Spinal cord (tissue), 10 donors: Measurements from ENCODE around the gene SCN2A. TPM values are rescaled to one million over a fixed set of nuclear protein-coding genes. Genes with fewer than 3 reads are reported as not detected.

ENCODE experiments used
- DNase-seq, 6 donors: peaks; one replicate each; pipeline versions ENCODE4 v3.0.0 to v3.0.0-alpha.2; 2013 to 2015; ENCODE audit warnings: low spot score in 6 of 6, low read depth in 4 of 6
- H3K27ac ChIP-seq: one replicate; pipeline ENCODE4 v1.5.1; 2013; ENCODE audit warnings: low read depth, low read length, control low read depth
- H3K27me3 ChIP-seq: one replicate; pipeline ENCODE4 v1.6.1; 2013; ENCODE audit warnings: low read length; ENCODE audit not compliant: control insufficient read depth, insufficient read depth
- H3K36me3 ChIP-seq: one replicate; pipeline ENCODE4 v1.6.1; 2013; ENCODE audit warnings: low read length; ENCODE audit not compliant: control insufficient read depth, insufficient read depth
- H3K4me1 ChIP-seq: one replicate; pipeline ENCODE4 v1.6.1; 2013; ENCODE audit warnings: low read length; ENCODE audit not compliant: control insufficient read depth, insufficient read depth
- H3K4me3 ChIP-seq: one replicate; pipeline ENCODE4 v1.5.1; 2013; ENCODE audit warnings: low read depth, low read length, control low read depth
- H3K9me3 ChIP-seq: one replicate; pipeline ENCODE4 v1.6.1; 2013; ENCODE audit warnings: low read length; ENCODE audit not compliant: control insufficient read depth, insufficient read depth
- WGBS: methylation state at CpG from one replicate; pipeline ENCODE4 v1.1.5; 2013; ENCODE audit warnings: missing lambda C conversion rate; ENCODE audit not compliant: insufficient coverage; 5-methylcytosine and 5-hydroxymethylcytosine counted together
- long read RNA-seq, 4 donors: transcript quantifications; one replicate each; lab custom pipeline, GENCODE V29; 2026
- polyA plus RNA-seq, 2 donors: library from polyadenylated mRNA; unstranded; fragments of 120-200 nt; gene quantifications; one replicate each; pipeline ENCODE4 v1.2.1, GENCODE V29; 2013; ENCODE audit not compliant: insufficient read length in 2 of 2
- total RNA-seq, 2 donors: library from RNA; depleted of rRNA in 1 of 2; stranded (reverse); fragments of 120-200 nt in 1 of 2; fragments of >200 nt in 1 of 2; gene quantifications; one replicate each; pipeline versions ENCODE4 v1.2.3 to v1.2.4, GENCODE V29; 2013 to 2014
- donor health status: healthy.

The SCN2A gene
- total RNA-seq = 100 to 1,000 TPM in 1 of 2 donors, 10 to 100 TPM in 1; 24.2 to 107 TPM
- 10 to 100 TPM; 44.1 to 58.6 TPM for polyA plus RNA-seq
- long read RNA-seq, donor 1, full-length matches to known transcripts = 2 of 64 reads
- long read RNA-seq, donor 1, partial matches to known transcripts = 62 of 64 reads
- long read RNA-seq, donor 1, other reads (novel, unspliced or antisense) = 0 of 64 reads
- long read RNA-seq, donor 2 = 0 reads
- long read RNA-seq, donor 3, full-length matches to known transcripts = 4 of 4 reads
- long read RNA-seq, donor 3, partial matches to known transcripts = 0 of 4 reads
- long read RNA-seq, donor 3, other reads (novel, unspliced or antisense) = 0 of 4 reads
- long read RNA-seq, donor 4 = 0 reads

GRCh38 chr2:165239230-165239629 is at the start of gene SCN2A:
Gene SCN2A, plus strand, starts transcription at chr2:165239414. Its CDS starts 56,410 bp downstream, at chr2:165295824.
- Histone ChIP-seq H3K4me3 (peak within 1 kb of the TSS; percentile 42), H3K9me3 (no peaks in the 10 kb centered on the region), H3K27me3 (no peaks in the 10 kb centered on the region), H3K4me1 (no peaks in the 10 kb centered on the region), H3K36me3 (no peaks in the 10 kb centered on the region), H3K27ac (no peak within 1 kb of the TSS)
- DNase-seq = peak; percentile 56 to 95 (median 70)
- WGBS = no CpG with 5 or more reads among the region's 3 CpGs

- Histone ChIP-seq H3K4me1 (no peaks in the 10 kb centered on the region), H3K27ac (no peak overlapping the region), H3K27me3 (no peaks in the 10 kb centered on the region), H3K4me3 (no peak overlapping the region), H3K9me3 (no peaks in the 10 kb centered on the region), H3K36me3 (peaks cover under 1% of the 10 kb centered on the region)
- WGBS = 90% methylated on average over 1 of the region's 2 CpGs
- peak in 1 of 6 donors; percentile 62 for DNase-seq
These were observed 48.0 kb upstream of the SCN2A start for GRCh38 chr2:165191096-165191728.

DNA sequence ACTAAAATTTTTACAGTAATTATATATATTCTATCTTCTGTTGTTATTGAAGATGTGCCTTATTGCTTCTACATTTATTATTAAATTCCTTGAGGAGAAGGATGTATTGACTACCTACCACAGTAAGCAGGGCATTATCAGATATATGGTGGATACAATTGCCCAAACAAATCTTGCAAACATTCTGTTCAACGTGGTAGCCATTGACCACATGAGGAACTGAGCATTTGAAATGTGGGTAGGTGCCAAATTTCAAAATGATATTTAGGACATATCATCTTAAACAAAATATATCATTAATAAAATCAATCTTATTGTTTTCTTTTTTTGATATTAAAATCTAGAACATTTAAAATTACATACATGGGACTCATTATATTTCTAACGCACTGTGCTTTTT is 46.5 kb upstream of the SCN2A start:
- Histone ChIP-seq H3K4me3 (no peak overlapping the region), H3K4me1 (no peaks in the 10 kb centered on the region), H3K27ac (no peak overlapping the region), H3K9me3 (no peaks in the 10 kb centered on the region), H3K36me3 (no peaks in the 10 kb centered on the region), H3K27me3 (no peaks in the 10 kb centered on the region)
- no CpG with 5 or more reads among the region's 2 CpGs for WGBS
- DNase-seq = no peak

DNA sequence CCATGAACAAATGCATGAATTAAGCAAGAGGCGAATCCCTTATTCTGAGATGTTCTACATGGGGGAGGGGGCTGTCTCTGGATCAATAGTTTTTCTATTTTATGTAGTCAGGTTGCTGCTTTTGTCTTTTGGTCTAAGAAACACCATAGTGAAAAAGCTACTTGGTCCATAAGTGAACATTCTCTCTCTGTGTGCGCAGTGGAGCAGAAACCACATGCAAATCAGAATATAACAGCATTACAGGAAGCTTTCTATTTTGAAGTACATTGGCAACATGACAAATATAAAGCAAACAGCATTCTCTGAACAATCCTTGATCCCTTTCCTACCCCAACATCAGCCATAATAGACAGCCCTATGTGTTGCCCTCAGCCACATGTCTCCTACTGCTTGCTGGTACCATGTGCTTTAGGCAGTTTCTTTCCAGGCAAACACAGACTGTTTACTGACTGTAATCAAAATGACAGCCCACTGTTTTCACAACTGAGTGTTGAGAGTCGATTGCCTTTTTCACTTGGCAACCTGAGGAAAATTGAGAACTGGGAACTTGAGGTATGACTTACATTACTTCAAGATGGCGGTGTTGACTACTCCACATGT is 45.9 kb upstream of the SCN2A start:
- 100% methylated on average over 2 of the region's 4 CpGs for WGBS
- Histone ChIP-seq H3K27me3 (no peaks in the 10 kb centered on the region), H3K36me3 (no peaks in the 10 kb centered on the region), H3K9me3 (no peaks in the 10 kb centered on the region), H3K27ac (no peak overlapping the region), H3K4me3 (no peak overlapping the region), H3K4me1 (no peaks in the 10 kb centered on the region)
- no peak for DNase-seq

- H3K36me3 ChIP-seq = no peaks in the 10 kb centered on the region
- no peaks in the 10 kb centered on the region for H3K27me3 ChIP-seq
- no peak for DNase-seq
- no peak overlapping the region for H3K27ac ChIP-seq
- no peaks in the 10 kb centered on the region for H3K9me3 ChIP-seq
- H3K4me1 ChIP-seq = no peaks in the 10 kb centered on the region
- H3K4me3 ChIP-seq = no peak overlapping the region
- no CpG with 5 or more reads among the region's 4 CpGs for WGBS
These were observed 42.8 kb upstream of the SCN2A start for GRCh38 chr2:165196411-165196810.

DNA sequence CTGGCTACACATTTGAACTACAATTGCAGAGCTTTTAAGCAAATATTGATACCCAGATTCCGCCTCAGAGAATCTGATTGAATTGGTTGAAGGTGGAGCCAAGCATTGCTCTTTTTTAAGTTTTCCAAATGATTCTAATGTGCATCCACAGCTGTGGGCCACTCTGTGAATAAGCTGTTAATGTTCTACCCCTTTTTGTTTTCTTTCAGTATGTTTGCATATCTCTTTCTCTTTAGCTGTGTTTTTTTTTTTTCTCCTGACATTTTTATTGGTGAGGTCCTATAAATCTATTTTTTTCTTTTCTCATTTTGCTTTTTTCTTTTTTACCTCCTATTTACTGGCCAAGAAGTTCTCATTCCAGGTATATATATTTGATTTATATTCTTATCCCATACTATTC is 41.9 kb upstream of the SCN2A start:
- Histone ChIP-seq H3K27ac (no peak overlapping the region), H3K9me3 (no peaks in the 10 kb centered on the region), H3K4me1 (no peaks in the 10 kb centered on the region), H3K4me3 (no peak overlapping the region), H3K27me3 (no peaks in the 10 kb centered on the region), H3K36me3 (no peaks in the 10 kb centered on the region)
- DNase-seq = no peak
- no CpG with 5 or more reads among the region's 1 CpG for WGBS

- Histone ChIP-seq H3K36me3 (no peaks in the 10 kb centered on the region), H3K4me3 (no peak overlapping the region), H3K9me3 (no peaks in the 10 kb centered on the region), H3K27ac (no peak overlapping the region), H3K4me1 (no peaks in the 10 kb centered on the region), H3K27me3 (no peaks in the 10 kb centered on the region)
- no CpG with 5 or more reads among the region's 2 CpGs for WGBS
- peak in 1 of 6 donors; percentile 11 for DNase-seq
These were observed 41.0 kb upstream of the SCN2A start for GRCh38 chr2:165198181-165198580.

DNA sequence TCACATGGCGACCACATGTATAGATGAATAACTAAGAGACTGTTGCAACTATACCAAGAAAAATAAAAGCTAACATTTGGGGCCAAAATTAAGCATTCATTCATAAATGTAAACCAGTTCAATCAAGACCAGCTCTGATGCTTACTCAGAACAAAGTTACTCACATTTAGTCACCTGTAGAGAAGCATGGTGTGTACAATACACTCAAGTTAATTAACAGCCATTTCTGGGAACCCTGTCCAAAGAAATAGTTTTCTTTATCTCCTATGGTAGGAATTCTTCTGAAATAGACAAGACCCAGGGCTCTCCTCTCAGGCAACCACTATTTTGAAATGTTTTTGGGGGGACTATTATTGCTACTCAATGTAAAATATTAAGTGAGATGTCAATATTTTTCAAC is 37.0 kb upstream of the SCN2A start:
- Histone ChIP-seq H3K36me3 (no peaks in the 10 kb centered on the region), H3K4me3 (peak overlapping the region; percentile 26), H3K4me1 (no peaks in the 10 kb centered on the region), H3K27ac (no peak overlapping the region), H3K27me3 (no peaks in the 10 kb centered on the region), H3K9me3 (no peaks in the 10 kb centered on the region)
- peak in 1 of 6 donors; percentile 49 for DNase-seq
- no CpG with 5 or more reads among the region's 1 CpG for WGBS

GRCh38 chr2:165203689-165204559 is 35.3 kb upstream of the SCN2A start, which contains the start of gene SCN3A:
Gene SCN3A, minus strand, starts transcription at chr2:165204050. Its CDS starts 27,656 bp downstream, at chr2:165176394.
- no peaks in the 10 kb centered on the region for H3K27me3 ChIP-seq
- no peaks in the 10 kb centered on the region for H3K9me3 ChIP-seq
- WGBS = no CpG with 5 or more reads among the region's 8 CpGs
- H3K4me1 ChIP-seq = no peaks in the 10 kb centered on the region
- H3K36me3 ChIP-seq = no peaks in the 10 kb centered on the region
- H3K4me3 ChIP-seq = peak within 1 kb of the TSS; percentile 45
- peak; percentile 61 to 96 (median 70) for DNase-seq
- H3K27ac ChIP-seq = no peak within 1 kb of the TSS
